8988T (cell line): ENCODE measurements around the gene SLCO2B1.

Source experiments
- DNase-seq: peaks from one replicate; pipeline ENCODE4 v3.0.0; 2011

The SLCO2B1 gene

GRCh38 chr11:75145972-75146519, 4.9 kb upstream of the SLCO2B1 start:
- no peak for DNase-seq

- DNase-seq = no peak
Observed at GRCh38 chr11:75146711-75147110, 4.2 kb upstream of the SLCO2B1 start.

- DNase-seq = no peak
Observed at GRCh38 chr11:75147191-75147874, 3.6 kb upstream of the SLCO2B1 start.

GRCh38 chr11:75147875-75148263, 3.0 kb upstream of the SLCO2B1 start:
- no peak for DNase-seq

GRCh38 chr11:75148436-75148983, 2.4 kb upstream of the SLCO2B1 start:
- DNase-seq = no peak

GRCh38 chr11:75149766-75150465, 991 bp upstream of the SLCO2B1 start:
- DNase-seq = no peak

GRCh38 chr11:75151346-75152047, 590 bp downstream of the SLCO2B1 start:
- DNase-seq = no peak

GRCh38 chr11:75152090-75152489, 1.2 kb downstream of the SLCO2B1 start:
- DNase-seq = no peak

GRCh38 chr11:75152651-75153427, 1.9 kb downstream of the SLCO2B1 start:
- DNase-seq = no peak

GRCh38 chr11:75154646-75155569, 4.0 kb downstream of the SLCO2B1 start:
- no peak for DNase-seq

GRCh38 chr11:75155570-75156422, 4.9 kb downstream of the SLCO2B1 start:
- DNase-seq = no peak

GRCh38 chr11:75158241-75158640, 7.3 kb downstream of the SLCO2B1 start:
- DNase-seq = no peak

GRCh38 chr11:75158696-75159150, 7.8 kb downstream of the SLCO2B1 start:
- DNase-seq = no peak

- no peak for DNase-seq
Observed at GRCh38 chr11:75159151-75159953, 8.4 kb downstream of the SLCO2B1 start.

- no peak for DNase-seq
Observed at GRCh38 chr11:75160220-75160757, 9.4 kb downstream of the SLCO2B1 start.

- no peak for DNase-seq
Observed at GRCh38 chr11:75160880-75161279, 10.0 kb downstream of the SLCO2B1 start.

- DNase-seq = no peak
Observed at GRCh38 chr11:75161506-75162095, 10.7 kb downstream of the SLCO2B1 start.

- no peak for DNase-seq
Observed at GRCh38 chr11:75162954-75163353, 12.0 kb downstream of the SLCO2B1 start.
